Liver (tissue), 9 donors: ENCODE results near the gene EPS8. TPM values are rescaled to one million over a fixed set of nuclear protein-coding genes. Genes with fewer than 3 reads are reported as not detected.

ENCODE experiments used
- DNase-seq: peaks from one replicate; pipeline ENCODE4 v3.0.0-alpha.2; 2017; ENCODE audit warnings: low spot score
- H3K27ac ChIP-seq, 2 donors: one replicate each; pipeline ENCODE4 v1.7.0; 2013; ENCODE audit warnings: inconsistent platforms in 2 of 2, low read length in 2 of 2, control low read depth in 1 of 2, low read depth in 1 of 2, mild to moderate bottlenecking in 1 of 2
- H3K27me3 ChIP-seq, 4 donors: one replicate each; pipeline versions ENCODE4 v1.6.1 to v1.7.0; 2013; ENCODE audit warnings: low read length in 3 of 4, inconsistent platforms in 1 of 4, mild to moderate bottlenecking in 1 of 4, moderate library complexity in 1 of 4; ENCODE audit not compliant: control insufficient read depth in 4 of 4, insufficient read depth in 4 of 4
- H3K36me3 ChIP-seq, 4 donors: one replicate each; pipeline versions ENCODE4 v1.6.1 to v1.7.0; 2013; ENCODE audit warnings: low read length in 3 of 4, mild to moderate bottlenecking in 3 of 4, low read depth in 1 of 4, moderate library complexity in 1 of 4; ENCODE audit not compliant: control insufficient read depth in 4 of 4, insufficient read depth in 3 of 4
- H3K4me1 ChIP-seq, 4 donors: one replicate each; pipeline versions ENCODE4 v1.6.1 to v1.7.0; 2013; ENCODE audit warnings: low read length in 3 of 4, mild to moderate bottlenecking in 3 of 4, moderate library complexity in 1 of 4; ENCODE audit not compliant: control insufficient read depth in 4 of 4, insufficient read depth in 4 of 4
- H3K4me3 ChIP-seq, 3 donors: one replicate each; pipeline versions ENCODE4 v1.6.1 to v1.7.0; 2013; ENCODE audit warnings: low read length in 3 of 3, control low read depth in 1 of 3, low read depth in 1 of 3, mild to moderate bottlenecking in 1 of 3
- H3K9ac ChIP-seq, 2 donors: one replicate each; pipeline ENCODE4 v1.7.0; 2013; ENCODE audit warnings: low read length in 2 of 2, mild to moderate bottlenecking in 2 of 2, moderate library complexity in 2 of 2, control low read depth in 1 of 2, low read depth in 1 of 2
- H3K9me3 ChIP-seq, 4 donors: one replicate each; pipeline versions ENCODE4 v1.6.1 to v1.7.0; 2013; ENCODE audit warnings: low read length in 3 of 4; ENCODE audit not compliant: control insufficient read depth in 4 of 4
- EGR1 ChIP-seq, 2 donors: IDR thresholded peaks; 2 replicates each; pipeline ENCODE4 v1.6.1; 2016 to 2018; ENCODE audit warnings: antibody characterized with exemption in 2 of 2, low read depth in 2 of 2
- FOXA1 ChIP-seq: IDR thresholded peaks from 2 replicates; pipeline ENCODE4 v1.6.1; 2016; ENCODE audit warnings: antibody characterized with exemption
- FOXA2 ChIP-seq: IDR thresholded peaks from 2 replicates; pipeline ENCODE4 v1.6.1; 2016; ENCODE audit warnings: antibody characterized with exemption
- GABPA ChIP-seq, 2 donors: IDR thresholded peaks in 1 of 2; conservative IDR thresholded peaks in 1 of 2; 2 replicates each; pipeline ENCODE4 v1.6.1; 2016; ENCODE audit warnings: antibody characterized with exemption in 2 of 2, mild to moderate bottlenecking in 1 of 2, moderate library complexity in 1 of 2
- HNF4A ChIP-seq, 2 donors: conservative IDR thresholded peaks; 2 replicates each; pipeline ENCODE4 v1.6.1; 2016; ENCODE audit warnings: antibody characterized with exemption in 2 of 2, mild to moderate bottlenecking in 2 of 2
- HNF4G ChIP-seq: IDR thresholded peaks from 2 replicates; pipeline ENCODE4 v1.6.1; 2016; ENCODE audit warnings: antibody characterized with exemption
- JUND ChIP-seq, 2 donors: IDR thresholded peaks; 2 replicates each; pipeline ENCODE4 v1.6.1; 2016; ENCODE audit warnings: antibody characterized with exemption in 2 of 2
- NR2F2 ChIP-seq: IDR thresholded peaks from 2 replicates; pipeline ENCODE4 v1.6.1; 2016; ENCODE audit warnings: antibody characterized with exemption
- RAD21 ChIP-seq, 2 donors: IDR thresholded peaks; 2 replicates each; pipeline ENCODE4 v1.6.1; 2016; ENCODE audit warnings: antibody characterized with exemption in 2 of 2, mild to moderate bottlenecking in 2 of 2
- RXRA ChIP-seq, 2 donors: IDR thresholded peaks; 2 replicates each; pipeline ENCODE4 v1.6.1; 2017 to 2018; ENCODE audit warnings: antibody characterized with exemption in 2 of 2, mild to moderate bottlenecking in 1 of 2
- SP1 ChIP-seq: IDR thresholded peaks from 2 replicates; pipeline ENCODE4 v1.6.1; 2018; ENCODE audit warnings: antibody characterized with exemption, mild to moderate bottlenecking
- TAF1 ChIP-seq: conservative IDR thresholded peaks from 2 replicates; pipeline ENCODE4 v1.6.1; 2016; ENCODE audit warnings: antibody characterized with exemption, mild to moderate bottlenecking
- YY1 ChIP-seq: IDR thresholded peaks from 2 replicates; pipeline ENCODE4 v1.6.1; 2016; ENCODE audit warnings: antibody characterized with exemption, mild to moderate bottlenecking
- WGBS: extraction: QIAGEN DNeasy Blood & Tissue Kit; methylation state at CpG from one replicate; pipeline ENCODE4 v1.1.7; 2013; 5-methylcytosine and 5-hydroxymethylcytosine counted together
- polyA plus RNA-seq, 2 donors: library from polyadenylated mRNA; stranded (reverse) in 1 of 2; unstranded in 1 of 2; fragments of 200-250 nt in 1 of 2; fragments of >200 nt in 1 of 2; fragmentation: Nextera tagmentation in 1 of 2; extraction: Ambion mirVana in 1 of 2; gene quantifications; one replicate each; pipeline versions ENCODE4 v1.2.1 to v1.2.3, GENCODE V29; 2013 to 2015
- total RNA-seq, 2 donors: library from RNA; depleted of rRNA; stranded (reverse); fragments of >200 nt; gene quantifications; one replicate each; pipeline ENCODE4 v1.2.3, GENCODE V29; 2014
- TF ChIP-seq, protein P1 (sequence below): IDR thresholded peaks from 2 replicates; pipeline ENCODE4 v1.6.1; 2016; ENCODE audit warnings: antibody characterized with exemption
- TF ChIP-seq, protein P2 (sequence below): fragments of 150-350 bp; IDR thresholded peaks from 2 replicates; pipeline ENCODE4 v1.5.1; 2017; ENCODE audit warnings: improper control_type of control experiment, low read depth, low read length; ENCODE audit not compliant: missing input control
- TF ChIP-seq, protein P3 (sequence below): IDR thresholded peaks from 2 replicates; pipeline ENCODE4 v1.6.1; 2016; ENCODE audit warnings: antibody characterized with exemption, mild to moderate bottlenecking
- TF ChIP-seq, protein P4 (sequence below): IDR thresholded peaks from 2 replicates; pipeline ENCODE4 v1.6.1; 2016; ENCODE audit warnings: antibody characterized with exemption
- donor health status: healthy.
- donor health status: healthy.
- donor health status: healthy.
- donor health status: healthy.
- donor health status: healthy.

EPS8 gene
- total and polyA plus RNA-seq, 4 donors = 13.7 to 40.2 (median 15.0) TPM

DNA sequence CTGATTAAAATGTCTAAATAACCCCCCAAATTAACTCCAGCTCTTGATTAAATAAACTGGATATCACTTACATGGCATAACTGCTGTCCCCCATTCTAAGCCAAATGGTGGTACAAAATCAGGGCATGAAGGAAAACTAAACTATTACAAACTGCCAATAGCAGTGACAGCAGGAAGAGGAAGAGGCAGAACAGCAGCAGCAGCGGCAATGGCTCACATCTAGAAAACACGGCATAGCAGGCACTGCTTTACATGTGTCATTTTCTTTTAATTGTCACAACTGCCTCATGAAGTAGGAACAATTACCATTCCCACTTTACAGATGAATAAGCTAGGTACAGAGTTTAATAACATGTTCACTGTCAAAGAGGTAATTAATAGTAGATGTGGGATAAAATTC is 92.0 kb downstream of the EPS8 start:
- H3K27ac ChIP-seq = peak overlapping the region in 1 of 2 donors; percentile 20
- 69% methylated on average over 2 of the region's 2 CpGs for WGBS

DNA sequence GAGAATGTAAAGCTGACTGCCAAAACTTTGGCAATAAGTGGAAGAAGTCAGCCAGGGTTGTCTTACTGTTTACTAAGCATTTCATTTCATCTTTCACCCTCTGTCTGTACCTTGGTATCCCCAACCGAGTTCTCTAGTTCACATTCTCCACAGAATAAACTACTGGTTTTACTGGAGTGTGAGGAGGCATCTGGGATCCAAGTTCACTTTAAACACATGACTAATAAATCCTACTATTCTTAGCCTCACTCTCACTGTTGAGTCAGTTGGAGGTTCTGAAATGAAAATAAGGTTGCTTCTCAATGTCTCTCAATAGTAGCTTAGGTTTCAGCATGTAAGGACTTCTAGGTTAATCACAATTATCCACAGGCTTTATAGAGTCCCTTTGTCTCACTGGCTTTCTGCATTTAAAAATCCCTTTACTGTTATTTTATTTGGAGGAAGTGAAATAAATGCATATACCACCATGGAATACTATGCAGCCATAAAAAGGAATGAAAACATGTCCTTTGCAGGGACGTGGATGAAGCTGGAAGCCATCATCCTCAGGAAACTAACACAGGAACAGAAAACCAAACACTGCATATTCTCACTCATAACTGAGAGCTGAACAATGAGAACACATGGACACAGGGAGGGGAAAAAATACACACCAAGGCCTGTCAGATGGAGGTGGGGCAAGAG is 95.8 kb downstream of the EPS8 start:
- DNase-seq = no peak
- no peak for TF ChIP-seq RXRA (IDR thresholded peaks at IDR 0.05)
- no peak for TF ChIP-seq GABPA (IDR thresholded peaks at IDR 0.05 in 1 of 2, conservative IDR thresholded peaks at IDR 0.05 in 1 of 2)
- no peak for TF ChIP-seq FOXA1
- TF ChIP-seq RAD21 (IDR thresholded peaks at IDR 0.05) = no peak
- TF ChIP-seq, protein P1, sequence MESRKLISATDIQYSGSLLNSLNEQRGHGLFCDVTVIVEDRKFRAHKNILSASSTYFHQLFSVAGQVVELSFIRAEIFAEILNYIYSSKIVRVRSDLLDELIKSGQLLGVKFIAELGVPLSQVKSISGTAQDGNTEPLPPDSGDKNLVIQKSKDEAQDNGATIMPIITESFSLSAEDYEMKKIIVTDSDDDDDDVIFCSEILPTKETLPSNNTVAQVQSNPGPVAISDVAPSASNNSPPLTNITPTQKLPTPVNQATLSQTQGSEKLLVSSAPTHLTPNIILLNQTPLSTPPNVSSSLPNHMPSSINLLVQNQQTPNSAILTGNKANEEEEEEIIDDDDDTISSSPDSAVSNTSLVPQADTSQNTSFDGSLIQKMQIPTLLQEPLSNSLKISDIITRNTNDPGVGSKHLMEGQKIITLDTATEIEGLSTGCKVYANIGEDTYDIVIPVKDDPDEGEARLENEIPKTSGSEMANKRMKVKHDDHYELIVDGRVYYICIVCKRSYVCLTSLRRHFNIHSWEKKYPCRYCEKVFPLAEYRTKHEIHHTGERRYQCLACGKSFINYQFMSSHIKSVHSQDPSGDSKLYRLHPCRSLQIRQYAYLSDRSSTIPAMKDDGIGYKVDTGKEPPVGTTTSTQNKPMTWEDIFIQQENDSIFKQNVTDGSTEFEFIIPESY = no peak
- no peak for TF ChIP-seq EGR1 (IDR thresholded peaks at IDR 0.05; ENCODE audit: low read depth in 2 of 2)
- TF ChIP-seq TAF1 = no peak
- no peak for TF ChIP-seq YY1
- TF ChIP-seq JUND (IDR thresholded peaks at IDR 0.05) = no peak
- no peak for TF ChIP-seq HNF4A (conservative IDR thresholded peaks at IDR 0.05)
- no peak for TF ChIP-seq HNF4G
- TF ChIP-seq, protein P2, sequence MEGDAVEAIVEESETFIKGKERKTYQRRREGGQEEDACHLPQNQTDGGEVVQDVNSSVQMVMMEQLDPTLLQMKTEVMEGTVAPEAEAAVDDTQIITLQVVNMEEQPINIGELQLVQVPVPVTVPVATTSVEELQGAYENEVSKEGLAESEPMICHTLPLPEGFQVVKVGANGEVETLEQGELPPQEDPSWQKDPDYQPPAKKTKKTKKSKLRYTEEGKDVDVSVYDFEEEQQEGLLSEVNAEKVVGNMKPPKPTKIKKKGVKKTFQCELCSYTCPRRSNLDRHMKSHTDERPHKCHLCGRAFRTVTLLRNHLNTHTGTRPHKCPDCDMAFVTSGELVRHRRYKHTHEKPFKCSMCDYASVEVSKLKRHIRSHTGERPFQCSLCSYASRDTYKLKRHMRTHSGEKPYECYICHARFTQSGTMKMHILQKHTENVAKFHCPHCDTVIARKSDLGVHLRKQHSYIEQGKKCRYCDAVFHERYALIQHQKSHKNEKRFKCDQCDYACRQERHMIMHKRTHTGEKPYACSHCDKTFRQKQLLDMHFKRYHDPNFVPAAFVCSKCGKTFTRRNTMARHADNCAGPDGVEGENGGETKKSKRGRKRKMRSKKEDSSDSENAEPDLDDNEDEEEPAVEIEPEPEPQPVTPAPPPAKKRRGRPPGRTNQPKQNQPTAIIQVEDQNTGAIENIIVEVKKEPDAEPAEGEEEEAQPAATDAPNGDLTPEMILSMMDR = no peak
- TF ChIP-seq, protein P3, sequence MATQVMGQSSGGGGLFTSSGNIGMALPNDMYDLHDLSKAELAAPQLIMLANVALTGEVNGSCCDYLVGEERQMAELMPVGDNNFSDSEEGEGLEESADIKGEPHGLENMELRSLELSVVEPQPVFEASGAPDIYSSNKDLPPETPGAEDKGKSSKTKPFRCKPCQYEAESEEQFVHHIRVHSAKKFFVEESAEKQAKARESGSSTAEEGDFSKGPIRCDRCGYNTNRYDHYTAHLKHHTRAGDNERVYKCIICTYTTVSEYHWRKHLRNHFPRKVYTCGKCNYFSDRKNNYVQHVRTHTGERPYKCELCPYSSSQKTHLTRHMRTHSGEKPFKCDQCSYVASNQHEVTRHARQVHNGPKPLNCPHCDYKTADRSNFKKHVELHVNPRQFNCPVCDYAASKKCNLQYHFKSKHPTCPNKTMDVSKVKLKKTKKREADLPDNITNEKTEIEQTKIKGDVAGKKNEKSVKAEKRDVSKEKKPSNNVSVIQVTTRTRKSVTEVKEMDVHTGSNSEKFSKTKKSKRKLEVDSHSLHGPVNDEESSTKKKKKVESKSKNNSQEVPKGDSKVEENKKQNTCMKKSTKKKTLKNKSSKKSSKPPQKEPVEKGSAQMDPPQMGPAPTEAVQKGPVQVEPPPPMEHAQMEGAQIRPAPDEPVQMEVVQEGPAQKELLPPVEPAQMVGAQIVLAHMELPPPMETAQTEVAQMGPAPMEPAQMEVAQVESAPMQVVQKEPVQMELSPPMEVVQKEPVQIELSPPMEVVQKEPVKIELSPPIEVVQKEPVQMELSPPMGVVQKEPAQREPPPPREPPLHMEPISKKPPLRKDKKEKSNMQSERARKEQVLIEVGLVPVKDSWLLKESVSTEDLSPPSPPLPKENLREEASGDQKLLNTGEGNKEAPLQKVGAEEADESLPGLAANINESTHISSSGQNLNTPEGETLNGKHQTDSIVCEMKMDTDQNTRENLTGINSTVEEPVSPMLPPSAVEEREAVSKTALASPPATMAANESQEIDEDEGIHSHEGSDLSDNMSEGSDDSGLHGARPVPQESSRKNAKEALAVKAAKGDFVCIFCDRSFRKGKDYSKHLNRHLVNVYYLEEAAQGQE = no peak
- no peak for TF ChIP-seq SP1
- TF ChIP-seq, protein P4, sequence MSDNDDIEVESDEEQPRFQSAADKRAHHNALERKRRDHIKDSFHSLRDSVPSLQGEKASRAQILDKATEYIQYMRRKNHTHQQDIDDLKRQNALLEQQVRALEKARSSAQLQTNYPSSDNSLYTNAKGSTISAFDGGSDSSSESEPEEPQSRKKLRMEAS = no peak
- TF ChIP-seq FOXA2 = no peak
- TF ChIP-seq NR2F2 = no peak
- no peak overlapping the region for H3K4me3 ChIP-seq
- 89% methylated on average over 2 of the region's 2 CpGs for WGBS
- no peaks in the 10 kb centered on the region for H3K9me3 ChIP-seq
- peaks cover 8 to 24% (median 14%) of the 10 kb centered on the region in 4 donors for H3K4me1 ChIP-seq
- H3K9ac ChIP-seq = no peak overlapping the region
- H3K27me3 ChIP-seq = no peaks in the 10 kb centered on the region
- no peaks in the 10 kb centered on the region for H3K36me3 ChIP-seq
- H3K27ac ChIP-seq = no peak overlapping the region

More for the DNA sequence above, 92.0 kb downstream of the EPS8 start:
- TF ChIP-seq JUND (IDR thresholded peaks at IDR 0.05) (no peak), FOXA1 (no peak), TAF1 (no peak), HNF4A (conservative IDR thresholded peaks at IDR 0.05) (no peak), SP1 (no peak), RXRA (IDR thresholded peaks at IDR 0.05) (no peak), GABPA (IDR thresholded peaks at IDR 0.05 in 1 of 2, conservative IDR thresholded peaks at IDR 0.05 in 1 of 2) (no peak), YY1 (no peak)
- TF ChIP-seq, protein P2 = no peak
- DNase-seq = no peak
- H3K36me3 ChIP-seq = no peaks in the 10 kb centered on the region
- H3K27me3 ChIP-seq = no peaks in the 10 kb centered on the region
- no peaks in the 10 kb centered on the region for H3K9me3 ChIP-seq
- no peak overlapping the region for H3K9ac ChIP-seq
- no peak overlapping the region for H3K4me3 ChIP-seq
- peaks cover 0 to 2% (median 0%) of the 10 kb centered on the region in 4 donors for H3K4me1 ChIP-seq
